ENCODE data around the gene ZBTB20. TPM values are rescaled to one million over a fixed set of nuclear protein-coding genes. Genes with fewer than 3 reads are reported as not detected.
A peak's percentile ranks its signal among the peaks of the same experiment; 100 is the strongest.

The ZBTB20 gene
- total and polyA plus RNA-seq, 9 donors = 4.3 to 160 (median 107) TPM

GRCh38 chr3:114462750-114463149 lies 684.3 kb downstream of the ZBTB20 start:
- H3K36me3 ChIP-seq = no peaks in the 10 kb centered on the region
- DNase-seq = no peak
- H3K27me3 ChIP-seq = no peaks in the 10 kb centered on the region
- no peak overlapping the region for H3K27ac ChIP-seq
- 94 to 97% (median 97%) methylated on average over 3 of the region's 3 CpGs for WGBS, 3 donors
- no peaks in the 10 kb centered on the region for H3K4me1 ChIP-seq (ENCODE audit: insufficient read depth)
- no peak overlapping the region for H3K4me3 ChIP-seq
- TF ChIP-seq EP300 (IDR thresholded peaks at IDR 0.05) (no peak), CTCF (IDR thresholded peaks at IDR 0.05) (no peak), POLR2A (IDR thresholded peaks at IDR 0.05) (no peak)
- no peaks in the 10 kb centered on the region for H3K9me3 ChIP-seq
- intact Hi-C loops (cut with DNase I) = no loop called here

- 95 to 100% (median 96%) methylated on average over 1 of the region's 1 CpG for WGBS, 3 donors
- TF ChIP-seq EP300 (IDR thresholded peaks at IDR 0.05) (no peak), CTCF (IDR thresholded peaks at IDR 0.05) (no peak), POLR2A (IDR thresholded peaks at IDR 0.05) (no peak)
- intact Hi-C loops (cut with DNase I) = no loop called here
- no peak overlapping the region for H3K27ac ChIP-seq
- H3K9me3 ChIP-seq = no peaks in the 10 kb centered on the region
- H3K4me3 ChIP-seq = no peak overlapping the region
- H3K27me3 ChIP-seq = no peaks in the 10 kb centered on the region
- DNase-seq = no peak
- H3K4me1 ChIP-seq (ENCODE audit: insufficient read depth) = peaks cover under 1% of the 10 kb centered on the region
- no peaks in the 10 kb centered on the region for H3K36me3 ChIP-seq
Measured at GRCh38 chr3:114460459-114460858, 686.6 kb downstream of the ZBTB20 start.

- peaks cover 3% of the 10 kb centered on the region for H3K4me1 ChIP-seq (ENCODE audit: insufficient read depth)
- no peak overlapping the region for H3K27ac ChIP-seq
- no peak for TF ChIP-seq EP300 (IDR thresholded peaks at IDR 0.05)
- TF ChIP-seq CTCF (IDR thresholded peaks at IDR 0.05) = no peak
- no peak for TF ChIP-seq POLR2A (IDR thresholded peaks at IDR 0.05)
- DNase-seq = no peak
- no peaks in the 10 kb centered on the region for H3K27me3 ChIP-seq
- intact Hi-C loops (cut with DNase I) = no loop called here
- H3K4me3 ChIP-seq = no peak overlapping the region
- 84 to 91% (median 86%) methylated on average over 4 of the region's 4 CpGs for WGBS, 3 donors
- no peaks in the 10 kb centered on the region for H3K9me3 ChIP-seq
- H3K36me3 ChIP-seq = no peaks in the 10 kb centered on the region
Measured at GRCh38 chr3:114456742-114457141, 690.3 kb downstream of the ZBTB20 start.

GRCh38 chr3:114455432-114455831 lies 691.7 kb downstream of the ZBTB20 start:
- no peak for DNase-seq
- Histone ChIP-seq H3K27ac (peak overlapping the region in 1 of 2 donors; percentile 71), H3K9me3 (no peaks in the 10 kb centered on the region), H3K27me3 (no peaks in the 10 kb centered on the region), H3K4me1 (ENCODE audit: insufficient read depth) (peaks cover 3% of the 10 kb centered on the region), H3K36me3 (no peaks in the 10 kb centered on the region), H3K4me3 (peak overlapping the region; percentile 49)
- WGBS, 3 donors = 38 to 42% (median 41%) methylated on average over 7 of the region's 7 CpGs
- intact Hi-C loops (cut with DNase I) = no loop called here
- TF ChIP-seq POLR2A (IDR thresholded peaks at IDR 0.05) (no peak), CTCF (IDR thresholded peaks at IDR 0.05) (no peak), EP300 (IDR thresholded peaks at IDR 0.05) (no peak)
